ENCODE results near the gene ZFAND4.
A peak's percentile ranks its signal among the peaks of the same experiment; 100 is the strongest.

ZFAND4 gene

DNA sequence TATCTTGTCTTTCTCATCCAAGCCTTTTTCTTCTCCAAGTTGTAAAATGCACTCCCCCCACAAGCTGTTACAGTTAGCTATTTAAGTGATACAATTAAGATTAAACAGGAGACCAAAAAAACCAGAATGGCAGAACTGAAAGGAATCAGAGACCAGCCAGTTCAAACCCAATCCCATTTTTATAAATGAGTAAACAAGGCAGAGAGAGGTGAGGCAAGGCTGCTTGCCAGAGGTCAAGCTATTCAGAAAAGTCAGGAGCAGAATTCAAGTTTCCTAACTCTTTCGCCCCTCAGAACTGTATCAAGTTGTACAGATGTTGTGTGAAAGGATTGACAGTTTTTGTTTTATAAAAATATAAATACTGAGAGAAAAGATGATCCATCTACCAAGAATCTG, 90.2 kb downstream of the ZFAND4 start:
- peaks cover 17% of the 10 kb centered on the region for H3K4me1 ChIP-seq (ENCODE audit: insufficient read depth, low read length, poor library complexity, severe bottlenecking)
- peaks cover 4% of the 10 kb centered on the region; the same call in 1 of the 2 replicates for H3K9me3 ChIP-seq (ENCODE audit: insufficient read depth, low read depth, low read length)
- H2AFZ ChIP-seq (ENCODE audit: low read length), result no peak overlapping the region
- H3K27me3 ChIP-seq (ENCODE audit: insufficient read depth, low read length, poor library complexity, severe bottlenecking), result no peaks in the 10 kb centered on the region
- no peak overlapping the region for H3K9ac ChIP-seq (ENCODE audit: low read depth, low read length, poor library complexity, severe bottlenecking)
- no peaks in the 10 kb centered on the region for H4K20me1 ChIP-seq (ENCODE audit: insufficient read depth, low read length, poor library complexity, severe bottlenecking)
- H3K4me2 ChIP-seq (ENCODE audit: low read depth, low read length, poor library complexity, severe bottlenecking), result no peak overlapping the region
- no peaks in the 10 kb centered on the region for H3K9me2 ChIP-seq (replicated peaks; ENCODE audit: low read depth, low read length)
- no peaks in the 10 kb centered on the region for H3K36me3 ChIP-seq (ENCODE audit: insufficient read depth, low read length)
- no peak overlapping the region for H3K4me3 ChIP-seq (ENCODE audit: low read length, poor library complexity, severe bottlenecking)
- no peaks in the 10 kb centered on the region for H3F3A ChIP-seq (ENCODE audit: low read depth)
- peaks cover 17% of the 10 kb centered on the region for H3K79me2 ChIP-seq (ENCODE audit: insufficient read depth, low read length)
- TF ChIP-seq EZH2phosphoT487 (IDR thresholded peaks at IDR 0.05; ENCODE audit: borderline replicate concordance), result no peak
- TF ChIP-seq, protein P1, sequence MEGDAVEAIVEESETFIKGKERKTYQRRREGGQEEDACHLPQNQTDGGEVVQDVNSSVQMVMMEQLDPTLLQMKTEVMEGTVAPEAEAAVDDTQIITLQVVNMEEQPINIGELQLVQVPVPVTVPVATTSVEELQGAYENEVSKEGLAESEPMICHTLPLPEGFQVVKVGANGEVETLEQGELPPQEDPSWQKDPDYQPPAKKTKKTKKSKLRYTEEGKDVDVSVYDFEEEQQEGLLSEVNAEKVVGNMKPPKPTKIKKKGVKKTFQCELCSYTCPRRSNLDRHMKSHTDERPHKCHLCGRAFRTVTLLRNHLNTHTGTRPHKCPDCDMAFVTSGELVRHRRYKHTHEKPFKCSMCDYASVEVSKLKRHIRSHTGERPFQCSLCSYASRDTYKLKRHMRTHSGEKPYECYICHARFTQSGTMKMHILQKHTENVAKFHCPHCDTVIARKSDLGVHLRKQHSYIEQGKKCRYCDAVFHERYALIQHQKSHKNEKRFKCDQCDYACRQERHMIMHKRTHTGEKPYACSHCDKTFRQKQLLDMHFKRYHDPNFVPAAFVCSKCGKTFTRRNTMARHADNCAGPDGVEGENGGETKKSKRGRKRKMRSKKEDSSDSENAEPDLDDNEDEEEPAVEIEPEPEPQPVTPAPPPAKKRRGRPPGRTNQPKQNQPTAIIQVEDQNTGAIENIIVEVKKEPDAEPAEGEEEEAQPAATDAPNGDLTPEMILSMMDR (conservative IDR thresholded peaks at IDR 0.05; ENCODE audit: low read length), result no peak

DNA sequence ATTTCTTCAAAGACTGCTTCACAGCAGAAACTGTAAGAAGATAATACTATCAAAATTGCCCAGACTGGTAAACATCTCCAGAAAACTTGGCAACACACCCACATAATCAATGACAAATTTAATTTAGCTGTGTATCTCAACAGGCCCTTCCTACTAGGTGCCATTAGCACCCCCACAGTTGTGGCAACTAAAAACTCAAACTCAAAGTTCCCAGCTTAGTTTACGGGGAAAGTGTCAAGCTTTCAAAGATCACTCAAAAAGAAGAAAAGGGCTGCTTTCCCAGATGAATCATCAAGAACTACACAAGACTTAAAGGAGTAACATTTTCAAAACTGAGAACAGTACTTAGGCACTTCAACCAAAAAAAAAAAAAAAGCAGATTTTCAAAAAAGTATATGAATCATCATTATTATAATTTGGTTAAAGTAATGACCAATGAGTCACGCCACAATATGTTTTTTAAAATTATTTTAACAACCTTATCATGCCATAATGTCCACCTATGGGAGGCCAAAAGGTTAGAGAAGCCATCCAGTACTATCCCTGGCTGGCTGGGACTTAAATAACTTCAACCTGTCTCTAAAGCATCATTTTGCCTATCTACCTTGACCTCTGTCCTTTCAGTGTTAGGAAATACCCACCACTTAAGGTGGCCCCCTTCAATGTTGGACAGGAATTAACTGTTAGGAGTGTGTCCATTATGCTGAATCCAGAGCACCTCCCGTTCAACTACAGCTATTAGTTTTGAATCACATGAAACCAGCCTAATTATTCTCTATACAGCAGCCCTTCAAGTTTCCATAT, 90.8 kb downstream of the ZFAND4 start:
- no peaks in the 10 kb centered on the region for H3F3A ChIP-seq (ENCODE audit: low read depth)
- no peaks in the 10 kb centered on the region for H3K36me3 ChIP-seq (ENCODE audit: insufficient read depth, low read length)
- H3K4me1 ChIP-seq (ENCODE audit: insufficient read depth, low read length, poor library complexity, severe bottlenecking), result peaks cover 17% of the 10 kb centered on the region
- H3K79me2 ChIP-seq (ENCODE audit: insufficient read depth, low read length), result peaks cover 16% of the 10 kb centered on the region
- no peaks in the 10 kb centered on the region for H3K9me2 ChIP-seq (replicated peaks; ENCODE audit: low read depth, low read length)
- no peaks in the 10 kb centered on the region for H4K20me1 ChIP-seq (ENCODE audit: insufficient read depth, low read length, poor library complexity, severe bottlenecking)
- H3K4me3 ChIP-seq (ENCODE audit: low read length, poor library complexity, severe bottlenecking), result peak overlapping the region; percentile 75
- no peak for TF ChIP-seq EZH2phosphoT487 (IDR thresholded peaks at IDR 0.05; ENCODE audit: borderline replicate concordance)
- peak overlapping the region; percentile 71 for H3K9ac ChIP-seq (ENCODE audit: low read depth, low read length, poor library complexity, severe bottlenecking)
- H2AFZ ChIP-seq (ENCODE audit: low read length), result no peak overlapping the region
- H3K9me3 ChIP-seq (ENCODE audit: insufficient read depth, low read depth, low read length), result peaks cover 1% of the 10 kb centered on the region; the same call in 1 of the 2 replicates
- H3K4me2 ChIP-seq (ENCODE audit: low read depth, low read length, poor library complexity, severe bottlenecking), result no peak overlapping the region
- no peaks in the 10 kb centered on the region for H3K27me3 ChIP-seq (ENCODE audit: insufficient read depth, low read length, poor library complexity, severe bottlenecking)

DNA sequence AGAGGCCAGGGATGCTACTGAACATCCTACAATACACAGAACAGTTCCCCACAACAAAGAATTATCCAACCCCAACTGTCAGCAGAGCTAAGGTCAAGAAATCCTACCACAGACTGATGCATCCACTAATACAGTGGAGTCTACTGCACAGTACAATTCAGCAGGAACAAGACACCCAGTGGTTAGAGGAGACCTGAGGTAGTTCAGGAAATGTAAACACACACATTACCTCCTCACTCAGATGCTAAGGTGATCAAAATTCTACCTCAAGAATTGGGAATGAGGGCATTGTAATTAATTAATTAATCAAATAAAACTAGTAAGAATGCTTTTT, 91.4 kb downstream of the ZFAND4 start:
- no peaks in the 10 kb centered on the region for H3K36me3 ChIP-seq (ENCODE audit: insufficient read depth, low read length)
- H2AFZ ChIP-seq (ENCODE audit: low read length), result peak overlapping the region; percentile 80
- H3K9me3 ChIP-seq (ENCODE audit: insufficient read depth, low read depth, low read length), result no peaks in the 10 kb centered on the region; the same call in 1 of the 2 replicates
- no peak for TF ChIP-seq EZH2phosphoT487 (IDR thresholded peaks at IDR 0.05; ENCODE audit: borderline replicate concordance)
- TF ChIP-seq, protein P1 (conservative IDR thresholded peaks at IDR 0.05; ENCODE audit: low read length), result no peak
- no peak overlapping the region for H3K4me2 ChIP-seq (ENCODE audit: low read depth, low read length, poor library complexity, severe bottlenecking)
- no peaks in the 10 kb centered on the region for H3K27me3 ChIP-seq (ENCODE audit: insufficient read depth, low read length, poor library complexity, severe bottlenecking)
- H4K20me1 ChIP-seq (ENCODE audit: insufficient read depth, low read length, poor library complexity, severe bottlenecking), result no peaks in the 10 kb centered on the region
- H3K4me1 ChIP-seq (ENCODE audit: insufficient read depth, low read length, poor library complexity, severe bottlenecking), result peaks cover 17% of the 10 kb centered on the region
- peaks cover 13% of the 10 kb centered on the region for H3K79me2 ChIP-seq (ENCODE audit: insufficient read depth, low read length)
- peak overlapping the region; percentile 71 for H3K9ac ChIP-seq (ENCODE audit: low read depth, low read length, poor library complexity, severe bottlenecking)
- peak overlapping the region; percentile 75 for H3K4me3 ChIP-seq (ENCODE audit: low read length, poor library complexity, severe bottlenecking)
- H3F3A ChIP-seq (ENCODE audit: low read depth), result no peaks in the 10 kb centered on the region
- no peaks in the 10 kb centered on the region for H3K9me2 ChIP-seq (replicated peaks; ENCODE audit: low read depth, low read length)

All from Loucy (cell line).